VCaP (cell line): ENCODE data around the gene OR2T2.
"Not testable (repeated sequence)": the region's sequence is repeated elsewhere in the genome, so short reads cannot be mapped to it uniquely, and the experiment has no call there.

Source experiments
- H3K27ac ChIP-seq: fragments of 450-650 bp; 2 replicates; pipeline ENCODE4 v1.5.1; 2017

Gene OR2T2

GRCh38 chr1:248500305-248501035 lies 55.0 kb downstream of the OR2T2 start:
- not testable (repeated sequence) for H3K27ac ChIP-seq
